SK-N-SH treated with all-trans-retinoic acid at 6 μM for 48 hours (cell line): Measurements from ENCODE around the gene GPR27.

Source experiments
- RARB ChIP-seq: fragments of 250-450 bp; sonication (Bioruptor Pico); IDR thresholded peaks from 2 replicates; pipeline ENCODE4 v1.8.0; 2021; ENCODE audit warnings: mild to moderate bottlenecking, moderate library complexity
- SNAI2 ChIP-seq: fragments of 250-450 bp; sonication (Bioruptor Pico); IDR thresholded peaks from 2 replicates; pipeline ENCODE4 v1.5.0; 2020; ENCODE audit warnings: mild to moderate bottlenecking, moderate library complexity
- TOX ChIP-seq: fragments of 250-450 bp; sonication (Bioruptor Pico); IDR thresholded peaks from 2 replicates; pipeline ENCODE4 v1.8.0; 2021; ENCODE audit warnings: mild to moderate bottlenecking, moderate library complexity, borderline replicate concordance
- ZFP3 ChIP-seq: fragments of 250-450 bp; sonication (Bioruptor Pico); IDR thresholded peaks from 2 replicates; pipeline ENCODE4 v1.5.0; 2020; ENCODE audit warnings: mild to moderate bottlenecking, moderate library complexity
- ZFP30 ChIP-seq: fragments of 450-650 bp; formaldehyde crosslinking; IDR thresholded peaks from 2 replicates; pipeline ENCODE4 v1.5.0; 2022; ENCODE audit warnings: mild to moderate bottlenecking, moderate library complexity
- ZNF70 ChIP-seq: fragments of 450-650 bp; formaldehyde crosslinking; IDR thresholded peaks from 2 replicates; pipeline ENCODE4 v1.5.0; 2020; ENCODE audit warnings: mild to moderate bottlenecking, moderate library complexity
- TF ChIP-seq, protein P1 (sequence below): fragments of 250-450 bp; sonication (Bioruptor Pico); IDR thresholded peaks from 2 replicates; pipeline ENCODE4 v1.8.0; 2020; ENCODE audit warnings: mild to moderate bottlenecking, moderate library complexity, borderline replicate concordance
- TF ChIP-seq, protein P2 (sequence below): fragments of 250-450 bp; sonication (Bioruptor Pico); IDR thresholded peaks from 2 replicates; pipeline ENCODE4 v1.5.1; 2021; ENCODE audit warnings: mild to moderate bottlenecking, moderate library complexity
- TF ChIP-seq, protein P3 (sequence below): fragments of 250-450 bp; sonication (Bioruptor Pico); IDR thresholded peaks from 2 replicates; pipeline ENCODE4 v1.5.1; 2020; ENCODE audit warnings: low read depth, mild to moderate bottlenecking, moderate library complexity

DNA sequence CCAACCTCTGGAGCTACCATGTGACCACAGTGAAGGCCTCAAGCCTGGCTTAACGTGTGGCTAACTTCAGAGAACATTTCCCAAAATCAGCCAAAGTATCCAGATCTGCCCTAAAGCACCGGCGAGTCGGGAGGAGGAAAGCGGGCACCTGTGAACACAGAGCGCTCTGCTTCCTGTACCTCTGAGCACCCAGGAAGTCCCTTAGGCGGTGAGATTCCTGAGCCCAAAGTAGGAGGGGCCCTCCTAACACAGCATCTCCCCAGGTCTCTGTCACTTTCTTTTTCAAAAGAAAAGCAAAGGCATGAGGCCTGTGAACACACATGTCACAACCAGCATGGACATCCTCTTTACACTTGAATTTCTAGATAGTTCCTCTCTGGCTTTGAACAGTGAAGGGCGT is 27.5 kb upstream of the GPR27 start:
- TF ChIP-seq SNAI2 = no peak
- TF ChIP-seq ZNF70 = no peak
- TF ChIP-seq, protein P1, sequence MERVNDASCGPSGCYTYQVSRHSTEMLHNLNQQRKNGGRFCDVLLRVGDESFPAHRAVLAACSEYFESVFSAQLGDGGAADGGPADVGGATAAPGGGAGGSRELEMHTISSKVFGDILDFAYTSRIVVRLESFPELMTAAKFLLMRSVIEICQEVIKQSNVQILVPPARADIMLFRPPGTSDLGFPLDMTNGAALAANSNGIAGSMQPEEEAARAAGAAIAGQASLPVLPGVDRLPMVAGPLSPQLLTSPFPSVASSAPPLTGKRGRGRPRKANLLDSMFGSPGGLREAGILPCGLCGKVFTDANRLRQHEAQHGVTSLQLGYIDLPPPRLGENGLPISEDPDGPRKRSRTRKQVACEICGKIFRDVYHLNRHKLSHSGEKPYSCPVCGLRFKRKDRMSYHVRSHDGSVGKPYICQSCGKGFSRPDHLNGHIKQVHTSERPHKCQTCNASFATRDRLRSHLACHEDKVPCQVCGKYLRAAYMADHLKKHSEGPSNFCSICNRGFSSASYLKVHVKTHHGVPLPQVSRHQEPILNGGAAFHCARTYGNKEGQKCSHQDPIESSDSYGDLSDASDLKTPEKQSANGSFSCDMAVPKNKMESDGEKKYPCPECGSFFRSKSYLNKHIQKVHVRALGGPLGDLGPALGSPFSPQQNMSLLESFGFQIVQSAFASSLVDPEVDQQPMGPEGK (CRISPR knock-in tag) = no peak
- no peak for TF ChIP-seq TOX
- no peak for TF ChIP-seq ZFP3
- no peak for TF ChIP-seq RARB (CRISPR knock-in tag)
- TF ChIP-seq, protein P2, sequence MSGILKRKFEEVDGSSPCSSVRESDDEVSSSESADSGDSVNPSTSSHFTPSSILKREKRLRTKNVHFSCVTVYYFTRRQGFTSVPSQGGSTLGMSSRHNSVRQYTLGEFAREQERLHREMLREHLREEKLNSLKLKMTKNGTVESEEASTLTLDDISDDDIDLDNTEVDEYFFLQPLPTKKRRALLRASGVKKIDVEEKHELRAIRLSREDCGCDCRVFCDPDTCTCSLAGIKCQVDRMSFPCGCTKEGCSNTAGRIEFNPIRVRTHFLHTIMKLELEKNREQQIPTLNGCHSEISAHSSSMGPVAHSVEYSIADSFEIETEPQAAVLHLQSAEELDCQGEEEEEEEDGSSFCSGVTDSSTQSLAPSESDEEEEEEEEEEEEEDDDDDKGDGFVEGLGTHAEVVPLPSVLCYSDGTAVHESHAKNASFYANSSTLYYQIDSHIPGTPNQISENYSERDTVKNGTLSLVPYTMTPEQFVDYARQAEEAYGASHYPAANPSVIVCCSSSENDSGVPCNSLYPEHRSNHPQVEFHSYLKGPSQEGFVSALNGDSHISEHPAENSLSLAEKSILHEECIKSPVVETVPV = no peak
- TF ChIP-seq, protein P3, sequence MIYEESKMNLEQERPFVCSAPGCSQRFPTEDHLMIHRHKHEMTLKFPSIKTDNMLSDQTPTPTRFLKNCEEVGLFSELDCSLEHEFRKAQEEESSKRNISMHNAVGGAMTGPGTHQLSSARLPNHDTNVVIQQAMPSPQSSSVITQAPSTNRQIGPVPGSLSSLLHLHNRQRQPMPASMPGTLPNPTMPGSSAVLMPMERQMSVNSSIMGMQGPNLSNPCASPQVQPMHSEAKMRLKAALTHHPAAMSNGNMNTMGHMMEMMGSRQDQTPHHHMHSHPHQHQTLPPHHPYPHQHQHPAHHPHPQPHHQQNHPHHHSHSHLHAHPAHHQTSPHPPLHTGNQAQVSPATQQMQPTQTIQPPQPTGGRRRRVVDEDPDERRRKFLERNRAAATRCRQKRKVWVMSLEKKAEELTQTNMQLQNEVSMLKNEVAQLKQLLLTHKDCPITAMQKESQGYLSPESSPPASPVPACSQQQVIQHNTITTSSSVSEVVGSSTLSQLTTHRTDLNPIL (CRISPR knock-in tag) = no peak
- TF ChIP-seq ZFP30 (CRISPR knock-in tag) = no peak
